A549 (cell line): ENCODE results near the gene SLC5A4. TPM values are rescaled to one million over a fixed set of nuclear protein-coding genes. Genes with fewer than 3 reads are reported as not detected.
A peak's percentile ranks its signal among the peaks of the same experiment; 100 is the strongest.
"Not testable (repeated sequence)": the region's sequence is repeated elsewhere in the genome, so short reads cannot be mapped to it uniquely, and the experiment has no call there.

Source experiments
- ATAC-seq, 2 experiments: fragments of 200-7000 bp in 1 of 2; fragments of >200 bp in 1 of 2; cut with Nextera tagmentation in 1 of 2; cut with Tn5 transposase in 1 of 2; 3 replicates each; pipeline versions ENCODE4 v1.8.0 to v1.9.1; 2018 to 2020; ENCODE audit warnings: mild to moderate bottlenecking in 1 of 2, moderate library complexity in 1 of 2
- CTCF ChIA-PET: fragments of 300-600 bp; sonication (Branson Sonifier 250); formaldehyde crosslinking; extraction: SDS; loops from one replicate; lab custom pipeline; 2021; ENCODE audit warnings: antibody characterized with exemption, inconsistent platforms; lab: Yijun Ruan, JAX
- POLR2A ChIA-PET: fragments of 350-600 bp; formaldehyde crosslinking; extraction: SDS; loops from one replicate; lab custom pipeline; 2021; ENCODE audit warnings: antibody characterized with exemption, inconsistent platforms; lab: Yijun Ruan, JAX
- DNase-seq, 2 experiments: peaks; one replicate each; pipeline versions ENCODE4 v3.0.0 to v3.0.0-alpha.2; 2011 to 2016; ENCODE audit warnings: low read depth in 1 of 2, low spot score in 1 of 2
- FAIRE-seq: peaks from 2 replicates; lab custom pipeline; 2011; peaks lifted over from hg19 to GRCh38; lab: Jason Lieb, UNC
- H3K27ac ChIP-seq, 2 experiments: fragments of >200 bp; sonication (Bioruptor Twin); formaldehyde crosslinking; 3 replicates each; pipeline ENCODE4 v1.5.1; 2016 to 2017
- H3K4me1 ChIP-seq: fragments of >200 bp; sonication (Bioruptor Twin); formaldehyde crosslinking; 3 replicates; pipeline ENCODE4 v1.6.1; 2016
- H3K4me2 ChIP-seq: fragments of >200 bp; sonication (Bioruptor Twin); formaldehyde crosslinking; 3 replicates; pipeline ENCODE4 v1.6.1; 2016
- H3K4me3 ChIP-seq: fragments of >200 bp; sonication (Bioruptor Twin); formaldehyde crosslinking; 3 replicates; pipeline ENCODE4 v1.5.1; 2016
- H3K9me3 ChIP-seq: fragments of >200 bp; sonication (Bioruptor Twin); formaldehyde crosslinking; 3 replicates; pipeline ENCODE4 v1.6.1; 2016
- BHLHE40 ChIP-seq: IDR thresholded peaks from 2 replicates; pipeline ENCODE4 v1.6.1; 2012; ENCODE audit warnings: low read depth, low read length, inconsistent platforms
- CBX8 ChIP-seq: fragments of 200-600 bp; sonication (generic); IDR thresholded peaks from 2 replicates; pipeline ENCODE4 v1.6.1; 2016
- CEBPB ChIP-seq, 2 experiments: fragments of >200 bp in 1 of 2; sonication (Bioruptor Twin) in 1 of 2; formaldehyde crosslinking in 1 of 2; IDR thresholded peaks; 2 replicates each; pipeline ENCODE4 v1.6.1; 2012 to 2016
- CHD2 ChIP-seq: fragments of 150-350 bp; IDR thresholded peaks from 2 replicates; pipeline ENCODE4 v1.6.1; 2014; ENCODE audit warnings: low read length; ENCODE audit not compliant: partially characterized antibody
- EHMT2 ChIP-seq: fragments of 200-600 bp; sonication (generic); IDR thresholded peaks from 2 replicates; pipeline ENCODE4 v1.6.1; 2016; ENCODE audit warnings: antibody characterized with exemption, low read depth, mild to moderate bottlenecking, moderate library complexity
- HOXB13 ChIP-seq: fragments of 250-450 bp; sonication (Bioruptor Pico); IDR thresholded peaks from 2 replicates; pipeline ENCODE4 v1.5.0; 2020; ENCODE audit warnings: low read depth, mild to moderate bottlenecking, moderate library complexity
- JUN ChIP-seq, 2 experiments: fragments of >200 bp; sonication (Bioruptor Twin); formaldehyde crosslinking; IDR thresholded peaks; 2 replicates in 1 of 2; 3 replicates in 1 of 2; pipeline ENCODE4 v1.6.1; 2016 to 2017
- JUNB ChIP-seq: fragments of >200 bp; sonication (Bioruptor Twin); formaldehyde crosslinking; IDR thresholded peaks from 2 replicates; pipeline ENCODE4 v1.6.1; 2016
- NPAS2 ChIP-seq: fragments of 250-450 bp; sonication (Bioruptor Pico); IDR thresholded peaks from 2 replicates; pipeline ENCODE4 v1.8.0; 2022; ENCODE audit warnings: mild to moderate bottlenecking, moderate library complexity, borderline replicate concordance
- POLR2A ChIP-seq: IDR thresholded peaks from 2 replicates; pipeline ENCODE4 v1.6.1; 2012; ENCODE audit warnings: mild to moderate bottlenecking, low read length
- RARB ChIP-seq: fragments of 250-450 bp; sonication (Bioruptor Pico); IDR thresholded peaks from 2 replicates; pipeline ENCODE4 v1.8.0; 2021; ENCODE audit warnings: mild to moderate bottlenecking, moderate library complexity
- RCOR1 ChIP-seq: fragments of 150-350 bp; IDR thresholded peaks from 2 replicates; pipeline ENCODE4 v1.6.1; 2014; ENCODE audit warnings: antibody characterized with exemption, low read length, low read depth
- RNF2 ChIP-seq: fragments of 200-600 bp; sonication (generic); IDR thresholded peaks from 2 replicates; pipeline ENCODE4 v1.6.1; 2016; ENCODE audit warnings: low read depth, mild to moderate bottlenecking, antibody characterized with exemption, moderate library complexity, borderline replicate concordance
- ZC3H11A ChIP-seq: fragments of 450-650 bp; IDR thresholded peaks from 2 replicates; pipeline ENCODE4 v1.6.1; 2014; ENCODE audit warnings: antibody characterized with exemption, mild to moderate bottlenecking
- ZFP36 ChIP-seq: fragments of 450-650 bp; IDR thresholded peaks from 2 replicates; pipeline ENCODE4 v1.6.1; 2014; ENCODE audit warnings: borderline replicate concordance; ENCODE audit not compliant: partially characterized antibody
- ZNF302 ChIP-seq: fragments of 250-450 bp; sonication (Bioruptor Pico); IDR thresholded peaks from 2 replicates; pipeline ENCODE4 v1.9.0; 2021; ENCODE audit warnings: inconsistent platforms, mild to moderate bottlenecking, moderate library complexity
- WGBS: methylation state at CpG from one replicate; pipeline ENCODE4 v1.1.6; 2017; ENCODE audit errors: missing lambda C conversion rate; 5-methylcytosine and 5-hydroxymethylcytosine counted together
- polyA plus RNA-seq, 4 experiments: library from polyadenylated mRNA; depleted of rRNA in 3 of 4; stranded (reverse); fragments of >200 nt; fragmentation: RNase III in 1 of 4; extraction: RNeasy Plus Mini Kit Qiagen cat#74134 plus additional on column Dnase treatment in 1 of 4; gene quantifications; 2 replicates in 3 of 4; 3 replicates in 1 of 4; pipeline ENCODE4 v1.2.3, GENCODE V29; 2011 to 2017
- TF ChIP-seq, protein P1 (sequence below): fragments of 150-350 bp; IDR thresholded peaks from 2 replicates; pipeline ENCODE4 v1.6.1; 2014; ENCODE audit warnings: low read depth, mild to moderate bottlenecking, low read length
- TF ChIP-seq, protein P2 (sequence below): IDR thresholded peaks from 2 replicates; pipeline ENCODE4 v1.6.1; 2012
- TF ChIP-seq, protein P3 (sequence below): fragments of >200 bp; sonication (Bioruptor Twin); formaldehyde crosslinking; IDR thresholded peaks from 3 replicates; pipeline ENCODE4 v1.5.1; 2016
- TF ChIP-seq, protein P4 (sequence below): fragments of 450-650 bp; IDR thresholded peaks from 2 replicates; pipeline ENCODE4 v1.6.1; 2014; ENCODE audit warnings: antibody characterized with exemption

The SLC5A4 gene
- polyA plus RNA-seq, 2 of the 4 experiments (the other 2 are of a cell fraction) = not detected

DNA sequence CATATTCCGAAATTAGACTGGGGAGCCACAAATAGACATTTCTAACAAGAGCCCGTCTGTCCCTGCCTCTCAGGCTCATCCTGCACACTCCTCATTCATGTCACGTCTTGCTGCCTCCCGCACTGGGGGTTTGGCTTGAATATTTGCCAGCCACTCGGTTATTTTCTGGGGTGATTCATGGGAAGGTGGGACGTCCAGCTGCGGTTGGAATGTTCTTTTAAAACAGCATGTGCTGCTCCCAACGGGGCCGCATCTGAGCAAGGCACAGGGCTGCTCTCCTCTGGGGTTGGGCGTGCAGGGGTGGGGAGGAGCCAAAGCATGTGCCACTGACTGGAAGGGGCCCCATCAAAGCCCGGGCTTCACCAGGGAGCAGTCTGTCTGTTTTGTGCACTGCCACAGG is 25.9 kb upstream of the SLC5A4 start:
- FAIRE-seq (no peak), DNase-seq (peak; percentile 1 to 10), ATAC-seq (peak; percentile 59 to 70; a peak in 5 of 6 replicates)
- no peaks in the 10 kb centered on the region for H3K9me3 ChIP-seq
- TF ChIP-seq HOXB13 (CRISPR knock-in tag) (no peak), ZNF302 (no peak), JUN (IDR thresholded peaks at IDR 0.05) (no peak), POLR2A (no peak), ZC3H11A (no peak), CBX8 (no peak), JUNB (no peak), CHD2 (no peak), CEBPB (IDR thresholded peaks at IDR 0.05) (no peak)
- TF ChIP-seq, protein P1, sequence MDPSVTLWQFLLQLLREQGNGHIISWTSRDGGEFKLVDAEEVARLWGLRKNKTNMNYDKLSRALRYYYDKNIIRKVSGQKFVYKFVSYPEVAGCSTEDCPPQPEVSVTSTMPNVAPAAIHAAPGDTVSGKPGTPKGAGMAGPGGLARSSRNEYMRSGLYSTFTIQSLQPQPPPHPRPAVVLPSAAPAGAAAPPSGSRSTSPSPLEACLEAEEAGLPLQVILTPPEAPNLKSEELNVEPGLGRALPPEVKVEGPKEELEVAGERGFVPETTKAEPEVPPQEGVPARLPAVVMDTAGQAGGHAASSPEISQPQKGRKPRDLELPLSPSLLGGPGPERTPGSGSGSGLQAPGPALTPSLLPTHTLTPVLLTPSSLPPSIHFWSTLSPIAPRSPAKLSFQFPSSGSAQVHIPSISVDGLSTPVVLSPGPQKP = no peak
- ChIA-PET POLR2A (no interaction called here), CTCF (interaction anchor here (1.0 kb wide), 1 partner anchor 304 kb away, joined by 3 read pairs; no protein-coding TSS in a partner anchor)
- peak overlapping the region; percentile 2; the same call in 1 of the 3 replicates for H3K4me2 ChIP-seq
- no peaks in the 10 kb centered on the region for H3K4me1 ChIP-seq
- WGBS = 10% methylated on average over 7 of the region's 11 CpGs
- H3K4me3 ChIP-seq = no peak overlapping the region
- no peak overlapping the region for H3K27ac ChIP-seq

DNA sequence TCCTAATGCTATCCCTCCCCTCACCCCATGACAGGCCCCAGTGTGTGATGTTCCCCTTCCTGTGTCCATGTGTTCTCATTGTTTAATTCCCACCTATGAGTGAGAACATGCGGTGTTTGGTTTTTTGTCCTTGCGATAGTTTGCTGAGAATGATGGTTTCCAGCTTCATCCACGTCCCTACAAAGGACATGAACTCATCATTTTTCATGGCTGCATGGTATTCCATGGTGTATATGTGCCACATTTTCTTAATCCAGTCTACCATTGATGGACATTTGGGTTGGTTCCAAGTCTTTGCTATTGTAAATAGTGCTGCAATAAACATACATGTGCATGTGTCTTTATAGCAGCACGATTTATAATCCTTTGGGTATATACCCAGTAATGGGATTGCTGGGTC is 20.2 kb upstream of the SLC5A4 start:
- FAIRE-seq, H3K9me3 ChIP-seq, H3K27ac ChIP-seq, POLR2A ChIA-PET, H3K4me3 ChIP-seq, DNase-seq, H3K4me2 ChIP-seq, ATAC-seq, H3K4me1 ChIP-seq, CTCF ChIA-PET: not testable (repeated sequence)
- WGBS = 61% methylated on average over 4 of the region's 4 CpGs

DNA sequence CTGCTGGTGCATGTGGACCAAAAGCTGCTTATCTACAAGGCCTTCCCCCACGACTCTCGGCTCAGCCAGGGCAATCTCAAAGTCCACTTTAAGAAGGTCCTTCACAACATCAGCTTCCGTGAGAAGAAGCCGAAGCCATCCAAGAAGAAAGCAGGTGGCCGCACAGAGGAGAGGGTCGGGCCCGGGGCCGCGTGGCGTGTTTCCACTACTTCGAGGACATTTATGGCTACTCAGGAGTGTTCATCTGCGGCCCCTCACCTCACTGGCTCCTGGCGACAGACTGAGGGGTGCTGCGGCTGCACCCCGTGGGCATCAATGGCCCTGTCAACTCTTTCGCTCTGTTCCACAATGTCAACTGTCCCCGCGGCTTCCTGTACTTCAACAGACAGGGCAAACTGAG is 16.2 kb upstream of the SLC5A4 start:
- Histone ChIP-seq H3K4me3 (no peak overlapping the region), H3K9me3 (no peaks in the 10 kb centered on the region), H3K4me2 (no peak overlapping the region), H3K4me1 (no peaks in the 10 kb centered on the region), H3K27ac (no peak overlapping the region)
- TF ChIP-seq RCOR1 (no peak), EHMT2 (no peak), CEBPB (IDR thresholded peaks at IDR 0.05) (no peak), ZFP36 (no peak), NPAS2 (CRISPR knock-in tag) (no peak), BHLHE40 (no peak), RARB (CRISPR knock-in tag) (no peak), RNF2 (no peak), HOXB13 (CRISPR knock-in tag) (no peak), ZC3H11A (no peak), JUNB (no peak)
- TF ChIP-seq, protein P2, sequence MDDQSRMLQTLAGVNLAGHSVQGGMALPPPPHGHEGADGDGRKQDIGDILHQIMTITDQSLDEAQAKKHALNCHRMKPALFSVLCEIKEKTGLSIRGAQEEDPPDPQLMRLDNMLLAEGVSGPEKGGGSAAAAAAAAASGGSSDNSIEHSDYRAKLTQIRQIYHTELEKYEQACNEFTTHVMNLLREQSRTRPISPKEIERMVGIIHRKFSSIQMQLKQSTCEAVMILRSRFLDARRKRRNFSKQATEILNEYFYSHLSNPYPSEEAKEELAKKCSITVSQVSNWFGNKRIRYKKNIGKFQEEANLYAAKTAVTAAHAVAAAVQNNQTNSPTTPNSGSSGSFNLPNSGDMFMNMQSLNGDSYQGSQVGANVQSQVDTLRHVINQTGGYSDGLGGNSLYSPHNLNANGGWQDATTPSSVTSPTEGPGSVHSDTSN = no peak
- TF ChIP-seq, protein P3, sequence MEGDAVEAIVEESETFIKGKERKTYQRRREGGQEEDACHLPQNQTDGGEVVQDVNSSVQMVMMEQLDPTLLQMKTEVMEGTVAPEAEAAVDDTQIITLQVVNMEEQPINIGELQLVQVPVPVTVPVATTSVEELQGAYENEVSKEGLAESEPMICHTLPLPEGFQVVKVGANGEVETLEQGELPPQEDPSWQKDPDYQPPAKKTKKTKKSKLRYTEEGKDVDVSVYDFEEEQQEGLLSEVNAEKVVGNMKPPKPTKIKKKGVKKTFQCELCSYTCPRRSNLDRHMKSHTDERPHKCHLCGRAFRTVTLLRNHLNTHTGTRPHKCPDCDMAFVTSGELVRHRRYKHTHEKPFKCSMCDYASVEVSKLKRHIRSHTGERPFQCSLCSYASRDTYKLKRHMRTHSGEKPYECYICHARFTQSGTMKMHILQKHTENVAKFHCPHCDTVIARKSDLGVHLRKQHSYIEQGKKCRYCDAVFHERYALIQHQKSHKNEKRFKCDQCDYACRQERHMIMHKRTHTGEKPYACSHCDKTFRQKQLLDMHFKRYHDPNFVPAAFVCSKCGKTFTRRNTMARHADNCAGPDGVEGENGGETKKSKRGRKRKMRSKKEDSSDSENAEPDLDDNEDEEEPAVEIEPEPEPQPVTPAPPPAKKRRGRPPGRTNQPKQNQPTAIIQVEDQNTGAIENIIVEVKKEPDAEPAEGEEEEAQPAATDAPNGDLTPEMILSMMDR = no peak
- TF ChIP-seq, protein P4, sequence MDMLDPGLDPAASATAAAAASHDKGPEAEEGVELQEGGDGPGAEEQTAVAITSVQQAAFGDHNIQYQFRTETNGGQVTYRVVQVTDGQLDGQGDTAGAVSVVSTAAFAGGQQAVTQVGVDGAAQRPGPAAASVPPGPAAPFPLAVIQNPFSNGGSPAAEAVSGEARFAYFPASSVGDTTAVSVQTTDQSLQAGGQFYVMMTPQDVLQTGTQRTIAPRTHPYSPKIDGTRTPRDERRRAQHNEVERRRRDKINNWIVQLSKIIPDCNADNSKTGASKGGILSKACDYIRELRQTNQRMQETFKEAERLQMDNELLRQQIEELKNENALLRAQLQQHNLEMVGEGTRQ = no peak
- WGBS = 86% methylated on average over 18 of the region's 18 CpGs
- ATAC-seq (no peak), FAIRE-seq (no peak), DNase-seq (no peak)
- POLR2A ChIA-PET = no interaction called here
- CTCF ChIA-PET = no interaction called here
